Stimulated activated naive CD8-positive, alpha-beta T cell treated with anti-CD3 and anti-CD28 coated beads, Interleukin-15, amount 100 ng/mL, for 72 hours (primary cell): Measurements from ENCODE around the gene SLC44A3.

Source experiments
- ATAC-seq: fragments of 150-1000 bp; cut with Tn5 transposase; 2 replicates; pipeline ENCODE4 v1.10.0; 2021; ENCODE audit warnings: mild to moderate bottlenecking, moderate library complexity
- DNase-seq, 2 donors: peaks; one replicate each; pipeline ENCODE4 v3.0.0; 2021 to 2022
- H3K27ac Mint-ChIP-seq, 2 donors: one replicate each; pipeline ENCODE4 v1.8.0; 2022; ENCODE audit warnings: mild to moderate bottlenecking in 2 of 2, mixed read lengths in 2 of 2, moderate library complexity in 2 of 2
- H3K27me3 Mint-ChIP-seq: one replicate; pipeline ENCODE4 v1.8.0; 2022; ENCODE audit warnings: mixed read lengths
- H3K4me1 Mint-ChIP-seq: one replicate; pipeline ENCODE4 v1.8.0; 2022; ENCODE audit warnings: mild to moderate bottlenecking, mixed read lengths
- H3K4me3 Mint-ChIP-seq, 2 donors: one replicate each; pipeline ENCODE4 v1.8.0; 2022; ENCODE audit warnings: mild to moderate bottlenecking in 2 of 2, mixed read lengths in 2 of 2, moderate library complexity in 1 of 2
- H3K9me3 Mint-ChIP-seq, 2 donors: one replicate each; pipeline ENCODE4 v1.8.0; 2022; ENCODE audit warnings: mixed read lengths in 2 of 2

SLC44A3 gene

DNA sequence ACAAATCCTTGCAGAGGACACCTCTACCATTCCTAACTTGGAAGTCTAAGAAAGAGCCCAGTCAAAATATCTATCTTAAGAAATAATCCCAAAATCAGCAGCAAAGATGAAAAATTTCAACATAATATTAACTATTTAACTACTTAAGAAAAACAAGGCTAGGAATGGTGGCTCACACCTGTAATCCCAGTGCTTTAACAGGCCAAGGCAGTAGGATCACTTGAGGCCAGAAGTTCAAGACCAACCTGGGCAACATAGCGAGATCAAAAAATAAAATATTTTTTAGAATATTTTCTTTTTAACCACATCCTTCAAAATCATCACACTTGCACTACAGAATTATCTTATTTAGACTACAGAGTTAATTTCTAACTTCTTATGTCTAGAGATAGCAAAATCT, 101.8 kb downstream of the SLC44A3 start:
- no peak overlapping the region for H3K27ac Mint-ChIP-seq
- no peak overlapping the region for H3K4me3 Mint-ChIP-seq
- DNase-seq (no peak), ATAC-seq (no peak)
- H3K27me3 Mint-ChIP-seq = peaks cover 21% of the 10 kb centered on the region
- peaks cover 35% of the 10 kb centered on the region for H3K4me1 Mint-ChIP-seq
- no peaks in the 10 kb centered on the region for H3K9me3 Mint-ChIP-seq

DNA sequence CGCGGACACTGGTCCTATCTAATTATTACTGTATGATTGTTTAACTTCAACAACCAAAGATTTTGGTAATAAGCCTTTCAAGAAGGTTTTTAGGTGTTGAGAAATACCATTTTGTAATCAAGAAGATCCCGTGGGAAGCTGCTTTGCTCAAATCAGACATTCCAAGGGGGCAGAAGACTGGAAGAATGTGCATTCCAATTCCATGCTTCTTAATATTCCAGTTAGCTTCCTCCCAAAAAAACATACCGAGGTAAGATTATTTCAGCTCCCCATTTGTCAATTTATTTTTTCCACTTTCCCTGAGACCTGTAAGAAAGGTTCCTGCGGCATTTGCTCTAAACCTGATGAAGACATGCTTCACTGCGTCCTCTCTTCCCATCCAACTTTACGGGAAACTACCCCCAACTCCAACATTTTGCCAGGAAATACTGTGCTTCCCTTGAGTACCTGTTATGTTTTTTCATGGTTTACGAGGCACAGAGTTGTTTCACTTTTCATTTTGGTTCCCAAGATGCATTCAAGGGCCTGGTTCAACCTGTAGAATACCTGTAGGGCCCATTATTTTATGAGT, 102.7 kb downstream of the SLC44A3 start:
- Mint-ChIP-seq H3K27ac (peak overlapping the region in 1 of 2 donors; percentile 7), H3K4me1 (peaks cover 40% of the 10 kb centered on the region), H3K4me3 (no peak overlapping the region), H3K27me3 (peaks cover 27% of the 10 kb centered on the region), H3K9me3 (no peaks in the 10 kb centered on the region)
- DNase-seq (no peak), ATAC-seq (no peak)

DNA sequence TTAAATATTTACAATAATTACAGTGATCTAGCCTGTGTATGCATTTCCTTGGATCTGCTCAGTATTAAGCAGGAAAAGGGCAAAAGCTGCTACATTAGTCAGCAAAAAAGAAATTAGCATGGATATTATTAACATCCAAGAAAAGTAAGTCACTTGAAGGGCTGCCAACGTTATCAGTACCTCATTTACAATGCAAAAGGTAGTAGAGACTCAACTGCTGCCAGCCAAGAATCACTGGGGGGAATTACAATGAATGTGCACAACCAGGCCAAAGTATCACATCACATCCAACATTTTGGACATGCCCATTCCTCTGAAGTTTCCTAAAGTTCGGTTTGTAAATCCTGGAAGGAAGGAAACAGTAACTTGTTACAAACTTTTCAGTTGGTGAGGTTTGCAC, 104.8 kb downstream of the SLC44A3 start:
- H3K27me3 Mint-ChIP-seq = peaks cover 29% of the 10 kb centered on the region

DNA sequence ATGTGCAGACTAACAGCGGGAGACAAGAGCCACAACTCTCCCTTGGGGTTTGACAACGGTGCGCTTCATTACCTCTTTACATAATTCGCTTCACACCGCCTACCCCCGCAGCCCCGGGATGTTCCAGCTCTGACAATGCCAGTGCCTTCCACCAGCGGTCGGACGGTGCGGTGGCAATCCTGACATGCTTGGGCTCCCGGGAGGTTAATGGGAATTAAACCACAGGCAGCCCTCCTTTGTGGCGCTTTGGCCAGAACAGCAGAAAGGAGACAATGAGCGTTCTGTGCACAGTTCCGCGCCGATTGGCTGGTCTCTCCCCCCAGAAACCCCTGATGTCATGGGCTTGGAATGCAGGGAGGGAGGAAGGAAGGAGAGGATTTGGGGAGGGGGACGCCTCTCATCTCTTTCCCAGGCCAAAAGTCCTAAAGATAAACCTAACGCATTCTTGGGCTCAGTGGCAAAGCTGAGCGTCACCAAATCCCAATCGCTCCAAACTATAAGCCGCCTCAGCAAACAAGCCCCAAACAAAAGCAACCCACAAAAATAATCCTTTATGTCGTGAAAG, 105.5 kb downstream of the SLC44A3 start:
- Mint-ChIP-seq H3K27ac (peak overlapping the region in 1 of 2 donors; percentile 43), H3K27me3 (peaks cover 29% of the 10 kb centered on the region), H3K4me1 (peaks cover 41% of the 10 kb centered on the region), H3K4me3 (peak overlapping the region; percentile 92 to 93), H3K9me3 (no peaks in the 10 kb centered on the region)
- ATAC-seq (no peak), DNase-seq (peak in 1 of 2 donors; percentile 4)

More for the DNA sequence above, 104.8 kb downstream of the SLC44A3 start:
- Mint-ChIP-seq H3K4me1 (peaks cover 41% of the 10 kb centered on the region), H3K9me3 (no peaks in the 10 kb centered on the region), H3K27ac (no peak overlapping the region), H3K4me3 (peak overlapping the region; percentile 92 to 93)
- ATAC-seq (no peak), DNase-seq (no peak)

- Mint-ChIP-seq H3K4me3 (peak overlapping the region; percentile 92 to 93), H3K27ac (peak overlapping the region in 1 of 2 donors; percentile 43), H3K4me1 (peaks cover 41% of the 10 kb centered on the region), H3K9me3 (no peaks in the 10 kb centered on the region), H3K27me3 (peaks cover 29% of the 10 kb centered on the region)
- ATAC-seq = peak; percentile 64
- DNase-seq = peak; percentile 49 to 56
Observed at GRCh38 chr1:94926126-94926914, 106.2 kb downstream of the SLC44A3 start.

GRCh38 chr1:94926915-94927404, 106.8 kb downstream of the SLC44A3 start, which contains the start of gene CNN3:
TSS of gene CNN3 (minus strand) at chr1:94927110. CDS start at chr1:94926894, 216 bp downstream.
- H3K9me3 Mint-ChIP-seq = no peaks in the 10 kb centered on the region
- peak; percentile 91 for ATAC-seq
- peaks cover 41% of the 10 kb centered on the region for H3K4me1 Mint-ChIP-seq
- H3K4me3 Mint-ChIP-seq = peak within 1 kb of the TSS; percentile 92 to 93
- H3K27ac Mint-ChIP-seq = peak within 1 kb of the TSS; percentile 43 to 71
- peaks cover 29% of the 10 kb centered on the region for H3K27me3 Mint-ChIP-seq
- DNase-seq = peak; percentile 79 to 87

- no peaks in the 10 kb centered on the region for H3K9me3 Mint-ChIP-seq
- peak overlapping the region; percentile 36 to 71 for H3K27ac Mint-ChIP-seq
- DNase-seq = no peak
- peak overlapping the region; percentile 78 to 86 for H3K4me3 Mint-ChIP-seq
- no peak for ATAC-seq
- H3K27me3 Mint-ChIP-seq = peaks cover 29% of the 10 kb centered on the region
- H3K4me1 Mint-ChIP-seq = peaks cover 41% of the 10 kb centered on the region
Observed at GRCh38 chr1:94927405-94928175, 107.4 kb downstream of the SLC44A3 start.

DNA sequence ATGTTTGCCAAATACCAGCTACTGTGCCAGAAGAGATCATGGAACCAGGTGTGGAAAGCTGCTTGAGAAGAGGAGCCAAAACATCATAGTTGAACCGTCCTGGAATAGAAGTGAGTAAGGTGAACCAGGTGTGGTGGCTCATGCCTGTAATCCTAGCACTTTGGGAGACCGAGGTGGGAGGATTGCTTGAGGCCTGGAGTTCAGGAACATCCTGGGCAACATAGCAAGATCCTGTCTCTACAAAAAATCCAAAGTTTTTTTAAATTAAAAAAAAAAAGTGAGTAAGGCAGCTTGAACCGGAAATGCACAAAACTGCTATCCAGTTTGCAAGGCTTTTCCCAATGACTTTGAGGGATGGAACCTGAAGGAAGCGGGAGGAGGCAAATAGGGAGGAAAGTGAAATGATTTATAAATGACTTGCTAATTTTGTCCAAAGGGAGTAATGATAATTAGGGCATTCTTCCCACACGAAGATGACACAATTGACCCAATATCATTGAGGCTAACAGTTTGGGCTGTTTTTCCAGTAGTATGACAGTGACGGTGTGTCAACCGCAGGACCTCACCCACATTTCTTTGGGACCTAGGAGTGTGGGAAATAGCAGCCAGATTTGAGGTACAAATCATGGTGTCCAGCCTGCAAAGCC, 108.3 kb downstream of the SLC44A3 start:
- H3K27ac Mint-ChIP-seq = no peak overlapping the region
- H3K4me3 Mint-ChIP-seq = peak overlapping the region; percentile 78 to 86
- peaks cover 35% of the 10 kb centered on the region for H3K4me1 Mint-ChIP-seq
- peaks cover 29% of the 10 kb centered on the region for H3K27me3 Mint-ChIP-seq
- DNase-seq (no peak), ATAC-seq (no peak)
- no peaks in the 10 kb centered on the region for H3K9me3 Mint-ChIP-seq

- ATAC-seq = no peak
- Mint-ChIP-seq H3K27me3 (peaks cover 19% of the 10 kb centered on the region), H3K9me3 (no peaks in the 10 kb centered on the region), H3K4me1 (peaks cover 23% of the 10 kb centered on the region), H3K4me3 (no peak overlapping the region), H3K27ac (no peak overlapping the region)
- no peak for DNase-seq
Observed at GRCh38 chr1:94929351-94930217, 109.4 kb downstream of the SLC44A3 start.

DNA sequence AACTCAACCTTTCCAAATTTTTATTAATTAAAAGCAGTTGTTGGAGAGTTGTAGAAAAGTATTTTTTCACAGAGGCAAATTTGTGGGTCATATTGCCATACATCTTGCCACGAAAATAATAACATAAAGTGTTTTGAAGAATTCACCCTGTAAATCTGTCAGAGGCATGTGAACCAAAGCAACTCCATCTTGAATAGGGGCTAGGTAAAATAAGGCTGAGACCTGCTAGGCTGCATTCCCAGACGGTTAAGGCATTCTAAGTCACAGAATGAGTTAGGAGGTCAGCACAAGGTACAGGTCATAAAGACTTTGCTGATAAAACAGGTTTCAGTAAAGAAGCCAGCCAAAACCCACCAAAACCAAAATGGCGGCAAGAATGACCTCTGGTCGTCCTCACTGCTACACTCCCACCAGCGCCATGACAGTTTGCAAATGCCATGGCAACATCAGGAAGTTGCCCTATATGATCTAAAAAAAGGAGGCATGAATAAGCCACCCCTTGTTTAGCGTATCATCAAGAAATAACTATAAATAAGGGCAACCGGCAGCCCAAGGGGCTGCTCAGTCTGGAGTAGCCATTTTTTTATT, 111.2 kb downstream of the SLC44A3 start:
- no peaks in the 10 kb centered on the region for H3K9me3 Mint-ChIP-seq
- peaks cover 15% of the 10 kb centered on the region for H3K4me1 Mint-ChIP-seq
- H3K4me3 Mint-ChIP-seq = no peak overlapping the region
- H3K27me3 Mint-ChIP-seq = peaks cover 7% of the 10 kb centered on the region
- no peak for DNase-seq
- no peak for ATAC-seq
- H3K27ac Mint-ChIP-seq = no peak overlapping the region

DNA sequence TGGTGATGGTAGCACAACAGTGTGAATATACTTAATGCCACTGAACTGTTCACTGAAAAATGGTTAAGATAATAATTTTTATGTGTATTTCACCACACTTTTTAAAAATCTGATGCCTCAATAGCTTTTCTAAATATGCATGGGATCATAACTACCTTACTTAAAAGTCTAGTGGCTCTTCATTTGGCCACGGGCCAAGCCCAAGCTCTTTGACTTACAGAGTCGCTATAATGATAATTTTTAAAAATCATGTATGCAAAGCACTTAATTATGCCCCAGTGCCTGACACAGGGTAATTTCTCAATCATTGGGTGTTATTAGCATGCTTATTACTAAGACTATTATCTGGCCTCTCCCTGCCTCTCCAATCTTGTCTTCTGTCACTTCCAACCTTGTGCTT, 114.4 kb downstream of the SLC44A3 start:
- H3K9me3 Mint-ChIP-seq = no peaks in the 10 kb centered on the region
- no peaks in the 10 kb centered on the region for H3K27me3 Mint-ChIP-seq
- no peak overlapping the region for H3K27ac Mint-ChIP-seq
- ATAC-seq (no peak), DNase-seq (no peak)
- H3K4me3 Mint-ChIP-seq = no peak overlapping the region
- H3K4me1 Mint-ChIP-seq = peaks cover 8% of the 10 kb centered on the region

- Mint-ChIP-seq H3K9me3 (no peaks in the 10 kb centered on the region), H3K4me1 (peaks cover 8% of the 10 kb centered on the region), H3K27ac (no peak overlapping the region), H3K4me3 (no peak overlapping the region), H3K27me3 (no peaks in the 10 kb centered on the region)
- DNase-seq (no peak), ATAC-seq (no peak)
Observed at GRCh38 chr1:94935034-94935433, 114.9 kb downstream of the SLC44A3 start.

- ATAC-seq (no peak), DNase-seq (no peak)
- no peaks in the 10 kb centered on the region for H3K9me3 Mint-ChIP-seq
- H3K4me3 Mint-ChIP-seq = no peak overlapping the region
- H3K4me1 Mint-ChIP-seq = peaks cover 8% of the 10 kb centered on the region
- no peaks in the 10 kb centered on the region for H3K27me3 Mint-ChIP-seq
- H3K27ac Mint-ChIP-seq = peak overlapping the region in 1 of 2 donors; percentile 3
Observed at GRCh38 chr1:94935476-94935875, 115.3 kb downstream of the SLC44A3 start.
